Measurements from ENCODE around the gene RABGAP1L.
A peak's percentile ranks its signal among the peaks of the same experiment; 100 is the strongest.
"Not testable (repeated sequence)": the region's sequence is repeated elsewhere in the genome, so short reads cannot be mapped to it uniquely, and the experiment has no call there.

RABGAP1L gene

GRCh38 chr1:174159252-174160108 lies at the start of gene RABGAP1L:
RABGAP1L (plus strand) TSS chr1:174159520.
- Histone ChIP-seq H3K36me3 (ENCODE audit: insufficient read depth, low read length) (no peaks in the 10 kb centered on the region), H3K4me1 (ENCODE audit: insufficient read depth, low read length) (peaks cover 16% of the 10 kb centered on the region), H3K27me3 (ENCODE audit: insufficient read depth, low read length) (no peaks in the 10 kb centered on the region), H2AFZ (ENCODE audit: low read depth, low read length) (peak within 1 kb of the TSS; percentile 99), H3K4me3 (ENCODE audit: low read length) (peak within 1 kb of the TSS; percentile 58), H3K9me3 (ENCODE audit: low read length) (no peaks in the 10 kb centered on the region)

- H3K9me3 ChIP-seq (ENCODE audit: low read length): no peaks in the 10 kb centered on the region
- no peak overlapping the region for H2AFZ ChIP-seq (ENCODE audit: low read depth, low read length)
- H3K4me3 ChIP-seq (ENCODE audit: low read length): no peak overlapping the region
- H3K27me3 ChIP-seq (ENCODE audit: insufficient read depth, low read length): no peaks in the 10 kb centered on the region
- H3K4me1 ChIP-seq (ENCODE audit: insufficient read depth, low read length): peaks cover 2% of the 10 kb centered on the region
- H3K36me3 ChIP-seq (ENCODE audit: insufficient read depth, low read length): no peaks in the 10 kb centered on the region
Measured at GRCh38 chr1:174110053-174110452, 49.3 kb upstream of the RABGAP1L start.

- no peak overlapping the region for H2AFZ ChIP-seq (ENCODE audit: low read depth, low read length)
- H3K27me3 ChIP-seq (ENCODE audit: insufficient read depth, low read length): no peaks in the 10 kb centered on the region
- H3K4me1 ChIP-seq (ENCODE audit: insufficient read depth, low read length): peaks cover 2% of the 10 kb centered on the region
- H3K4me3 ChIP-seq (ENCODE audit: low read length): no peak overlapping the region
- H3K9me3 ChIP-seq (ENCODE audit: low read length): no peaks in the 10 kb centered on the region
- H3K36me3 ChIP-seq (ENCODE audit: insufficient read depth, low read length): no peaks in the 10 kb centered on the region
Measured at GRCh38 chr1:174112489-174113162, 46.7 kb upstream of the RABGAP1L start.

- Histone ChIP-seq H3K9me3 (ENCODE audit: low read length) (no peaks in the 10 kb centered on the region), H3K36me3 (ENCODE audit: insufficient read depth, low read length) (no peaks in the 10 kb centered on the region), H3K27me3 (ENCODE audit: insufficient read depth, low read length) (no peaks in the 10 kb centered on the region), H3K4me3 (ENCODE audit: low read length) (no peak overlapping the region), H3K4me1 (ENCODE audit: insufficient read depth, low read length) (peaks cover 2% of the 10 kb centered on the region), H2AFZ (ENCODE audit: low read depth, low read length) (no peak overlapping the region)
Measured at GRCh38 chr1:174114106-174114505, 45.2 kb upstream of the RABGAP1L start.

GRCh38 chr1:174114788-174115448 lies 44.4 kb upstream of the RABGAP1L start:
- no peak overlapping the region for H2AFZ ChIP-seq (ENCODE audit: low read depth, low read length)
- no peaks in the 10 kb centered on the region for H3K36me3 ChIP-seq (ENCODE audit: insufficient read depth, low read length)
- H3K4me3 ChIP-seq (ENCODE audit: low read length): no peak overlapping the region
- no peaks in the 10 kb centered on the region for H3K9me3 ChIP-seq (ENCODE audit: low read length)
- no peaks in the 10 kb centered on the region for H3K27me3 ChIP-seq (ENCODE audit: insufficient read depth, low read length)
- H3K4me1 ChIP-seq (ENCODE audit: insufficient read depth, low read length): peaks cover 2% of the 10 kb centered on the region

- Histone ChIP-seq H3K9me3 (ENCODE audit: low read length) (no peaks in the 10 kb centered on the region), H3K4me3 (ENCODE audit: low read length) (no peak overlapping the region), H3K27me3 (ENCODE audit: insufficient read depth, low read length) (no peaks in the 10 kb centered on the region), H3K36me3 (ENCODE audit: insufficient read depth, low read length) (no peaks in the 10 kb centered on the region), H3K4me1 (ENCODE audit: insufficient read depth, low read length) (peaks cover 2% of the 10 kb centered on the region), H2AFZ (ENCODE audit: low read depth, low read length) (no peak overlapping the region)
Measured at GRCh38 chr1:174116042-174116441, 43.3 kb upstream of the RABGAP1L start.

GRCh38 chr1:174118751-174119150 lies 40.6 kb upstream of the RABGAP1L start:
- H3K9me3 ChIP-seq (ENCODE audit: low read length): no peaks in the 10 kb centered on the region
- peaks cover 2% of the 10 kb centered on the region for H3K4me1 ChIP-seq (ENCODE audit: insufficient read depth, low read length)
- no peak overlapping the region for H2AFZ ChIP-seq (ENCODE audit: low read depth, low read length)
- H3K27me3 ChIP-seq (ENCODE audit: insufficient read depth, low read length): no peaks in the 10 kb centered on the region
- no peak overlapping the region for H3K4me3 ChIP-seq (ENCODE audit: low read length)
- no peaks in the 10 kb centered on the region for H3K36me3 ChIP-seq (ENCODE audit: insufficient read depth, low read length)

GRCh38 chr1:174122318-174122717 lies 37.0 kb upstream of the RABGAP1L start:
- H3K9me3 ChIP-seq (ENCODE audit: low read length); H3K4me3 ChIP-seq (ENCODE audit: low read length); H3K36me3 ChIP-seq (ENCODE audit: insufficient read depth, low read length); H3K4me1 ChIP-seq (ENCODE audit: insufficient read depth, low read length); H3K27me3 ChIP-seq (ENCODE audit: insufficient read depth, low read length); H2AFZ ChIP-seq (ENCODE audit: low read depth, low read length): not testable (repeated sequence)

GRCh38 chr1:174123843-174124242 lies 35.5 kb upstream of the RABGAP1L start:
- Histone ChIP-seq H3K4me3 (ENCODE audit: low read length) (no peak overlapping the region), H2AFZ (ENCODE audit: low read depth, low read length) (no peak overlapping the region), H3K4me1 (ENCODE audit: insufficient read depth, low read length) (no peaks in the 10 kb centered on the region), H3K36me3 (ENCODE audit: insufficient read depth, low read length) (no peaks in the 10 kb centered on the region), H3K27me3 (ENCODE audit: insufficient read depth, low read length) (no peaks in the 10 kb centered on the region), H3K9me3 (ENCODE audit: low read length) (no peaks in the 10 kb centered on the region)

- not testable (repeated sequence) for H3K9me3 ChIP-seq (ENCODE audit: low read length); H3K4me1 ChIP-seq (ENCODE audit: insufficient read depth, low read length); H2AFZ ChIP-seq (ENCODE audit: low read depth, low read length); H3K36me3 ChIP-seq (ENCODE audit: insufficient read depth, low read length); H3K4me3 ChIP-seq (ENCODE audit: low read length); H3K27me3 ChIP-seq (ENCODE audit: insufficient read depth, low read length)
Measured at GRCh38 chr1:174127176-174127575, 32.1 kb upstream of the RABGAP1L start.

- Histone ChIP-seq H3K36me3 (ENCODE audit: insufficient read depth, low read length) (no peaks in the 10 kb centered on the region), H3K27me3 (ENCODE audit: insufficient read depth, low read length) (no peaks in the 10 kb centered on the region), H3K4me3 (ENCODE audit: low read length) (no peak overlapping the region), H3K4me1 (ENCODE audit: insufficient read depth, low read length) (peaks cover 7% of the 10 kb centered on the region), H3K9me3 (ENCODE audit: low read length) (no peaks in the 10 kb centered on the region), H2AFZ (ENCODE audit: low read depth, low read length) (no peak overlapping the region)
Measured at GRCh38 chr1:174131032-174131638, 28.2 kb upstream of the RABGAP1L start.

- no peaks in the 10 kb centered on the region for H3K27me3 ChIP-seq (ENCODE audit: insufficient read depth, low read length)
- H3K4me3 ChIP-seq (ENCODE audit: low read length): no peak overlapping the region
- H3K36me3 ChIP-seq (ENCODE audit: insufficient read depth, low read length): no peaks in the 10 kb centered on the region
- peaks cover 7% of the 10 kb centered on the region for H3K4me1 ChIP-seq (ENCODE audit: insufficient read depth, low read length)
- H3K9me3 ChIP-seq (ENCODE audit: low read length): no peaks in the 10 kb centered on the region
- no peak overlapping the region for H2AFZ ChIP-seq (ENCODE audit: low read depth, low read length)
Measured at GRCh38 chr1:174134003-174134659, 25.2 kb upstream of the RABGAP1L start.

Data from neuron (in vitro differentiated cells).